Measurements from ENCODE around the gene B3GNT4.

DNA sequence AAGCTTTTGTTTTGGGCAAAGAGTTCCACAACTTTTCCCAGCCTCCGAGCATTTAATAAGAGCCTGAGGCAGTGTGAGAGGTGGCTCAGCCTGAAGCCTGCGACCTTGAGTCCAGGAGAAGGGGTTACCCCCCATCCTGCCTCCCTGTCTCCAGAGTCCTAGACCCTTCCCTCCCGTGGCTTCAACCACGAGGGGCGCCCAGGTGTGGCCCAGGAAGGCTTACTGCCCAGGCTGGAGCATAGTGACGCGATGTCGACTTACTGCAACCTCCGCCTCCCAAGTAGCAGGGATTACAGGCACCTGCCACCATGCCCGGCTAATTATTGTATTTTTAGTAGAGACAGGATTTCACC lies 19.9 kb upstream of the B3GNT4 start:
- TF ChIP-seq RARB (CRISPR knock-in tag; IDR thresholded peaks at IDR 0.05) (no peak), PPARA (CRISPR knock-in tag; IDR thresholded peaks at IDR 0.05; ENCODE audit: borderline replicate concordance) (no peak), TCF4 (CRISPR knock-in tag; IDR thresholded peaks at IDR 0.05; ENCODE audit: borderline replicate concordance) (no peak), ZNF565 (CRISPR knock-in tag; conservative IDR thresholded peaks at IDR 0.05; ENCODE audit: low read depth) (no peak), ZC3H10 (CRISPR knock-in tag; IDR thresholded peaks at IDR 0.05) (no peak), ZNF70 (CRISPR knock-in tag; IDR thresholded peaks at IDR 0.05) (no peak), ZFP30 (CRISPR knock-in tag; IDR thresholded peaks at IDR 0.05) (no peak)
- TF ChIP-seq, protein P1, sequence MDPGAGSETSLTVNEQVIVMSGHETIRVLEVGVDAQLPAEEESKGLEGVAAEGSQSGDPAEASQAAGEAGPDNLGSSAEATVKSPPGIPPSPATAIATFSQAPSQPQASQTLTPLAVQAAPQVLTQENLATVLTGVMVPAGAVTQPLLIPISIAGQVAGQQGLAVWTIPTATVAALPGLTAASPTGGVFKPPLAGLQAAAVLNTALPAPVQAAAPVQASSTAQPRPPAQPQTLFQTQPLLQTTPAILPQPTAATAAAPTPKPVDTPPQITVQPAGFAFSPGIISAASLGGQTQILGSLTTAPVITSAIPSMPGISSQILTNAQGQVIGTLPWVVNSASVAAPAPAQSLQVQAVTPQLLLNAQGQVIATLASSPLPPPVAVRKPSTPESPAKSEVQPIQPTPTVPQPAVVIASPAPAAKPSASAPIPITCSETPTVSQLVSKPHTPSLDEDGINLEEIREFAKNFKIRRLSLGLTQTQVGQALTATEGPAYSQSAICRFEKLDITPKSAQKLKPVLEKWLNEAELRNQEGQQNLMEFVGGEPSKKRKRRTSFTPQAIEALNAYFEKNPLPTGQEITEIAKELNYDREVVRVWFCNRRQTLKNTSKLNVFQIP (CRISPR knock-in tag; IDR thresholded peaks at IDR 0.05; ENCODE audit: borderline replicate concordance, low read depth) = no peak
- TF ChIP-seq, protein P2, sequence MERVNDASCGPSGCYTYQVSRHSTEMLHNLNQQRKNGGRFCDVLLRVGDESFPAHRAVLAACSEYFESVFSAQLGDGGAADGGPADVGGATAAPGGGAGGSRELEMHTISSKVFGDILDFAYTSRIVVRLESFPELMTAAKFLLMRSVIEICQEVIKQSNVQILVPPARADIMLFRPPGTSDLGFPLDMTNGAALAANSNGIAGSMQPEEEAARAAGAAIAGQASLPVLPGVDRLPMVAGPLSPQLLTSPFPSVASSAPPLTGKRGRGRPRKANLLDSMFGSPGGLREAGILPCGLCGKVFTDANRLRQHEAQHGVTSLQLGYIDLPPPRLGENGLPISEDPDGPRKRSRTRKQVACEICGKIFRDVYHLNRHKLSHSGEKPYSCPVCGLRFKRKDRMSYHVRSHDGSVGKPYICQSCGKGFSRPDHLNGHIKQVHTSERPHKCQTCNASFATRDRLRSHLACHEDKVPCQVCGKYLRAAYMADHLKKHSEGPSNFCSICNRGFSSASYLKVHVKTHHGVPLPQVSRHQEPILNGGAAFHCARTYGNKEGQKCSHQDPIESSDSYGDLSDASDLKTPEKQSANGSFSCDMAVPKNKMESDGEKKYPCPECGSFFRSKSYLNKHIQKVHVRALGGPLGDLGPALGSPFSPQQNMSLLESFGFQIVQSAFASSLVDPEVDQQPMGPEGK (CRISPR knock-in tag; IDR thresholded peaks at IDR 0.05; ENCODE audit: borderline replicate concordance) = no peak
